GM19193 (cell line): ENCODE results near the gene MEP1A.

Source experiments
- POLR2A ChIP-seq: IDR thresholded peaks from 4 replicates; pipeline ENCODE4 v1.6.1; 2011; ENCODE audit not compliant: insufficient read depth, insufficient read length; ENCODE audit errors: extremely low read depth

Gene MEP1A

GRCh38 chr6:46795816-46796215, 2.6 kb downstream of the MEP1A start:
- no peak for TF ChIP-seq POLR2A

- TF ChIP-seq POLR2A = no peak
These were observed 3.8 kb downstream of the MEP1A start for GRCh38 chr6:46796848-46797580.

- no peak for TF ChIP-seq POLR2A
These were observed 6.5 kb downstream of the MEP1A start for GRCh38 chr6:46799657-46800056.

GRCh38 chr6:46808806-46809205, 15.6 kb downstream of the MEP1A start:
- no peak for TF ChIP-seq POLR2A

GRCh38 chr6:46815130-46815529, 21.9 kb downstream of the MEP1A start:
- TF ChIP-seq POLR2A = no peak

- TF ChIP-seq POLR2A = no peak
These were observed 23.4 kb downstream of the MEP1A start for GRCh38 chr6:46816626-46817025.

GRCh38 chr6:46819561-46819960, 26.4 kb downstream of the MEP1A start:
- no peak for TF ChIP-seq POLR2A

- no peak for TF ChIP-seq POLR2A
These were observed 28.3 kb downstream of the MEP1A start for GRCh38 chr6:46821458-46821881.

GRCh38 chr6:46828939-46829338, 35.8 kb downstream of the MEP1A start:
- TF ChIP-seq POLR2A = no peak

GRCh38 chr6:46832816-46833215, 39.6 kb downstream of the MEP1A start:
- TF ChIP-seq POLR2A = no peak

GRCh38 chr6:46838033-46838432, 44.8 kb downstream of the MEP1A start:
- no peak for TF ChIP-seq POLR2A

GRCh38 chr6:46845126-46845525, 51.9 kb downstream of the MEP1A start:
- TF ChIP-seq POLR2A = no peak

- TF ChIP-seq POLR2A = no peak
These were observed 55.6 kb downstream of the MEP1A start for GRCh38 chr6:46848684-46849360.

- TF ChIP-seq POLR2A = no peak
These were observed 56.1 kb downstream of the MEP1A start for GRCh38 chr6:46849361-46849690.

- TF ChIP-seq POLR2A = no peak
These were observed 57.6 kb downstream of the MEP1A start for GRCh38 chr6:46850792-46851191.

GRCh38 chr6:46862381-46862780, 69.2 kb downstream of the MEP1A start:
- no peak for TF ChIP-seq POLR2A
